NT2/D1 (cell line): ENCODE measurements around the gene ZNF341.

Experiments
- YY1 ChIP-seq: IDR thresholded peaks from 2 replicates; pipeline ENCODE4 v1.6.1; 2011; ENCODE audit not compliant: insufficient read length, insufficient read depth
- ZNF274 ChIP-seq: IDR thresholded peaks from 2 replicates; pipeline ENCODE4 v1.6.1; 2011; ENCODE audit warnings: mild to moderate bottlenecking, low read depth, low read length

DNA sequence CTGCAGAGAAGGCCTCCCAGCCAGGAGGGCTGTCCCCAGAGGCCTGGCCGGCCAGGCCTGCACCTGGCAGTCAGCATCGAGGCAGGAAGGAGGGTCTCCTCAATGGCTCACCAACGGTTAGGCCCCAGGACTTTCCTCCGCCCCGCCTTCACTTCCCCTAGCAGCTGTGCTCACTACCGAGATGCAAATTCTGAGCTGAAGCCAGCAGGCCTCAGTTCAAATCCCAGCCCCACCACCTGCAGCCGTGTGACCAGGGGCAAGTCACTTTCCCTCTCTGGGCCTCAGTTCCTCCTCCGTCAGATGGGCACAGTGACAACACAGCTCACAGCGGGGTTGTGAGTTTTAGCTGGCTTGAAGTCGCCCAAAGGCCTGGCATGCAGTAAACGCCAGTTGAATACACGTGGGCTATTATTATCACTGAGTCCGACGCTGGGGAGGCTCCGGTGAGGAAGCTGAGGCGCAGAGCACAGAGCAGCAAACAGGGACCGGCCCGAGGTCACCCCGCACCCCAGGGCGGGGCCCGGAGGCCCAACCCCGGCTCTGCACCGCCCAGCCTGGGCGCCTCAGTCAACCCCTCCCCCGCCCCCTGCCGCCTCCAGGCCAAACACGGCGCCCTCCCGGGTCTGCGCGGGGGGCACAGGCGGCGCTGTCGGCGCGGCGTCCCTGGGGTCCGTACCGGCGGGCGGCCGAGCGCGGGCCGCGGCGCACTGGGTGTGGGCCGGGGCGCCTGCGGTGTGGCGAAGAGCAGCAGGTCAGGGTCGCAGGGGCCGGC lies 46.3 kb upstream of the ZNF341 start:
- TF ChIP-seq ZNF274: no peak
- TF ChIP-seq YY1: no peak
